GM19438 (cell line): ENCODE measurements around the gene PRRX2.

Source experiments
- ATAC-seq: cut with Tn5 transposase; IDR thresholded peaks from one replicate; pipeline ENCODE4 v1.9.1; 2021; ENCODE audit warnings: low read depth; ENCODE audit not compliant: unreplicated experiment

Gene PRRX2

GRCh38 chr9:129698254-129698757 is 32.9 kb downstream of the PRRX2 start:
- ATAC-seq: no peak

- no peak for ATAC-seq
Observed at GRCh38 chr9:129701054-129701453, 35.6 kb downstream of the PRRX2 start.

GRCh38 chr9:129701549-129701948 is 36.1 kb downstream of the PRRX2 start:
- no peak for ATAC-seq

GRCh38 chr9:129702589-129703520 is 37.4 kb downstream of the PRRX2 start:
- ATAC-seq: no peak

GRCh38 chr9:129703667-129704355 is 38.4 kb downstream of the PRRX2 start:
- no peak for ATAC-seq

GRCh38 chr9:129704807-129705206 is 39.4 kb downstream of the PRRX2 start:
- no peak for ATAC-seq

- no peak for ATAC-seq
Observed at GRCh38 chr9:129708793-129709192, 43.3 kb downstream of the PRRX2 start.

GRCh38 chr9:129709438-129710168 is 44.2 kb downstream of the PRRX2 start:
- no peak for ATAC-seq

GRCh38 chr9:129710169-129710453 is 44.7 kb downstream of the PRRX2 start:
- no peak for ATAC-seq

GRCh38 chr9:129712634-129713401 is 47.4 kb downstream of the PRRX2 start:
- no peak for ATAC-seq

GRCh38 chr9:129713402-129713679 is 47.9 kb downstream of the PRRX2 start:
- no peak for ATAC-seq

GRCh38 chr9:129714511-129715061 is 49.1 kb downstream of the PRRX2 start:
- ATAC-seq: no peak

- ATAC-seq: no peak
Observed at GRCh38 chr9:129716091-129716490, 50.6 kb downstream of the PRRX2 start.

- no peak for ATAC-seq
Observed at GRCh38 chr9:129717991-129718390, 52.5 kb downstream of the PRRX2 start.

GRCh38 chr9:129718647-129719046 is 53.2 kb downstream of the PRRX2 start:
- ATAC-seq: no peak

- no peak for ATAC-seq
Observed at GRCh38 chr9:129719135-129719534, 53.7 kb downstream of the PRRX2 start.

- ATAC-seq: no peak
Observed at GRCh38 chr9:129720181-129720864, 54.9 kb downstream of the PRRX2 start.

- no peak for ATAC-seq
Observed at GRCh38 chr9:129720865-129721545, 55.6 kb downstream of the PRRX2 start.

- ATAC-seq: no peak
Observed at GRCh38 chr9:129722913-129723312, 57.5 kb downstream of the PRRX2 start.
